Measurements from ENCODE around the gene MYL5.

MYL5 gene, protein sequence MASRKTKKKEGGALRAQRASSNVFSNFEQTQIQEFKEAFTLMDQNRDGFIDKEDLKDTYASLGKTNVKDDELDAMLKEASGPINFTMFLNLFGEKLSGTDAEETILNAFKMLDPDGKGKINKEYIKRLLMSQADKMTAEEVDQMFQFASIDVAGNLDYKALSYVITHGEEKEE

DNA sequence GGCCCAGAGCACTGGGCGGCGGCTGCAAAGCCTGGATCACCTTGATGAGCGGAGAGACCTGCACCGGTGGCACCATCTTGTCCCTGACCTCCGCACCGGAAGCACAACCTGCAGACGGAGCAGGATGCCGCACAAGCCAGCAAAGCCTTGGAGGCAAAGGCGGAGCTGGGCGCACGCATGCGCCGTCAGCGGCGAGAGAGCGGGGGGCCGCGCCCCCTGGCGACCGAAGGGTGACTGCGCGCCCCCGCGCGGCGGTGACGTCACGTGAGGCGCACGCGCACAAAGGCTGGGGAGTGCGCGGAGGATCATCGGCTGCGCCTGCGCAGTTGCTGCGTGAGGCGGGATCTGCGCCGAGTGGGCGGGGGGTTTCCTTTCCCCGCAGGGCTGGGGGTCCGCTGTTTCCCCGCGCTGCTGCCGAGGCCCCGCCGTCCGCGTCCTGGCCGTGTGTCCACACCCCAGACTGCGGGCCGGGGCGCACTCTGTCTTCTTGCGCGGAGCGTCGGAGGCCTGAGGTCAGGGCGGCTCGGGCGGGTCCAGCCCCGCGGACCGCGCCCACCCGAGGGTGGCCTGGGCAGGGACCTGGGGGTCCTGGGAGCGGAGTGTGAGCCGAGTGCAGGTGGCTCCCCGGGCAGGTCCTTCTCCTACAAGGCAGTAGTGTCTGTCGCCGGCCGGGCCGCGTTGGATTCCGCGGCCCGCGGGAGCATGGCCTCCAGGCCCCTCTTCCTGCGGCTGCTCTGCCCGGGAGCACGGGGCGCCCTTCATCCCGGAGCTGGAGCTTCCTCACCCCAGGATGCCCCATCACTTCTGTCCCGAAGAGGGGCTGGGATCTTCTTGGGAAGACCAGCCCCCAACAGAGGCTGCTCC lies at the start of gene MYL5, which contains the start of gene ATP5ME:
TSS of gene MYL5 (plus strand) at position 371 of the 864 bp plus-strand sequence. CDS start 3,485 bp downstream, outside the sequence.
TSS of gene ATP5ME (minus strand) at position 105 of the 864 bp plus-strand sequence. CDS start at position 76, 29 bp downstream.
- peak; percentile 49 for DNase-seq (ENCODE audit: low read depth, low spot score)
- POLR2A ChIA-PET: interaction anchor here (0.6 to 1.0 kb wide), 2 partner anchors 10 to 201 kb away, joined by 3 read pairs; no protein-coding TSS in a partner anchor
- TF ChIP-seq, protein P1, sequence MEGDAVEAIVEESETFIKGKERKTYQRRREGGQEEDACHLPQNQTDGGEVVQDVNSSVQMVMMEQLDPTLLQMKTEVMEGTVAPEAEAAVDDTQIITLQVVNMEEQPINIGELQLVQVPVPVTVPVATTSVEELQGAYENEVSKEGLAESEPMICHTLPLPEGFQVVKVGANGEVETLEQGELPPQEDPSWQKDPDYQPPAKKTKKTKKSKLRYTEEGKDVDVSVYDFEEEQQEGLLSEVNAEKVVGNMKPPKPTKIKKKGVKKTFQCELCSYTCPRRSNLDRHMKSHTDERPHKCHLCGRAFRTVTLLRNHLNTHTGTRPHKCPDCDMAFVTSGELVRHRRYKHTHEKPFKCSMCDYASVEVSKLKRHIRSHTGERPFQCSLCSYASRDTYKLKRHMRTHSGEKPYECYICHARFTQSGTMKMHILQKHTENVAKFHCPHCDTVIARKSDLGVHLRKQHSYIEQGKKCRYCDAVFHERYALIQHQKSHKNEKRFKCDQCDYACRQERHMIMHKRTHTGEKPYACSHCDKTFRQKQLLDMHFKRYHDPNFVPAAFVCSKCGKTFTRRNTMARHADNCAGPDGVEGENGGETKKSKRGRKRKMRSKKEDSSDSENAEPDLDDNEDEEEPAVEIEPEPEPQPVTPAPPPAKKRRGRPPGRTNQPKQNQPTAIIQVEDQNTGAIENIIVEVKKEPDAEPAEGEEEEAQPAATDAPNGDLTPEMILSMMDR (IDR thresholded peaks at IDR 0.05; ENCODE audit: insufficient read depth, low read length, missing control alignments): peak; percentile 93
- peak within 1 kb of the TSS; percentile 82 for H3K4me3 ChIP-seq (ENCODE audit: low read depth, low read length)
- CTCF ChIA-PET: interaction anchor here (0.6 to 3.2 kb wide), 5 partner anchors 10 to 135 kb away, joined by 3 to 25 read pairs (median 6); no protein-coding TSS in a partner anchor

DNA sequence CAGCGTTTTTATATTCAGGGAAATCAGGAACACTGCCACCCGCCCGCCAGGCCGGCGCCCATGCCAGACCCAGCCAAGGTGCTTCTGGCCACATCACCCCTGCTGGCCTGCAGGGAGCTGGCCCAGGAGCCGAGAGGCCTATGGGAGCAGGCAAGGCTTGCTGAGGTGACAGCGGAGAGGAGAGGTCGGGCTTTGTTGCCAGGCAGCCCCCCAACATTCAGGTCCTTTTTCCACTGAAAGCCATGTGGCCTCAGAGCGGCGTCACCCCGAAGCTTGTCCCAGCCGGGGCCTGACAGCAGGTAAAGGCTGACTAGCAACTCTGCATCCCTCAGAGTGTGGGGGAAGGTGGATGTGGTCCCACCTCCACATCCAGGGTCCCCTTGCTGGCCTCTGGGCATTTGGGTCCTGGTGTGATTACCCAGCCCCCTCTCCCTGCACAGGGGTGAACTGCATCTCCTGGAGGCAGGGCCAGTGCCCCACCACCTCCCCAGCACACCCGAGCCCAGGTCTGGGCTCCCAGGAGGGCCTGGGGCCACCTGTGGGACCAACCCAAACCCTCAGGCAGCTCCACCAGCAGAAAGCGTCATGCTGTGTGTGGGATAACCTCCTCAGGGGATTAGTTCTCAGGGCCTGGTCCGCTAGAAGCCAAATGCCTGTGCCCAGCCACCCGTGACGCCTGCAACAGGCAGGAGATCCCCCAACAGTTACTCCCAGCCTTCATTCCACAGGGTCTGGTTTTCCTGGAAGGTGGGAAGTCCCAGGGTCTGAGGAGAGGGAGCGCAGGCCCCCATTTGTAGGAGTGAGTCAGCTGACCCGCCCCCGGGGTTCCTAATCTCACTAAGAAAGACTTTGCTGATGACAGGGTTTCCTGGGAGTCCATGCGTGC lies 49.4 kb upstream of the MYL5 start, which contains the start of gene PDE6B:
TSS of gene PDE6B (plus strand) at position 869 of the 886 bp plus-strand sequence. CDS start 54 bp downstream, outside the sequence.
- TF ChIP-seq, protein P1 (IDR thresholded peaks at IDR 0.05; ENCODE audit: insufficient read depth, low read length, missing control alignments): no peak
- DNase-seq (ENCODE audit: low read depth, low spot score): no peak
- ChIA-PET CTCF (no interaction called here), POLR2A (no interaction called here)
- no peak within 1 kb of the TSS for H3K4me3 ChIP-seq (ENCODE audit: low read depth, low read length)

DNA sequence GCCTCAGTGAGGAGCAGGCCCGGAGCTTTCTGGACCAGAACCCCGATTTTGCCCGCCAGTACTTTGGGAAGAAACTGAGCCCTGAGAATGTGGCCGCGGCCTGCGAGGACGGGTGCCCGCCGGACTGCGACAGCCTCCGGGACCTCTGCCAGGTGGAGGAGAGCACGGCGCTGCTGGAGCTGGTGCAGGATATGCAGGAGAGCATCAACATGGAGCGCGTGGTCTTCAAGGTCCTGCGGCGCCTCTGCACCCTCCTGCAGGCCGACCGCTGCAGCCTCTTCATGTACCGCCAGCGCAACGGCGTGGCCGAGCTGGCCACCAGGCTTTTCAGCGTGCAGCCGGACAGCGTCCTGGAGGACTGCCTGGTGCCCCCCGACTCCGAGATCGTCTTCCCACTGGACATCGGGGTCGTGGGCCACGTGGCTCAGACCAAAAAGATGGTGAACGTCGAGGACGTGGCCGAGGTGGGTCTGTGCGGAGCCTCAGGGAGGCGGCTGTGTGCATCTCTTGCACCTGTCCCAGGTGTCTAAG lies 48.6 kb upstream of the MYL5 start:
- TF ChIP-seq, protein P1 (IDR thresholded peaks at IDR 0.05; ENCODE audit: insufficient read depth, low read length, missing control alignments): no peak
- POLR2A ChIA-PET: no interaction called here
- H3K4me3 ChIP-seq (ENCODE audit: low read depth, low read length): no peak overlapping the region

DNA sequence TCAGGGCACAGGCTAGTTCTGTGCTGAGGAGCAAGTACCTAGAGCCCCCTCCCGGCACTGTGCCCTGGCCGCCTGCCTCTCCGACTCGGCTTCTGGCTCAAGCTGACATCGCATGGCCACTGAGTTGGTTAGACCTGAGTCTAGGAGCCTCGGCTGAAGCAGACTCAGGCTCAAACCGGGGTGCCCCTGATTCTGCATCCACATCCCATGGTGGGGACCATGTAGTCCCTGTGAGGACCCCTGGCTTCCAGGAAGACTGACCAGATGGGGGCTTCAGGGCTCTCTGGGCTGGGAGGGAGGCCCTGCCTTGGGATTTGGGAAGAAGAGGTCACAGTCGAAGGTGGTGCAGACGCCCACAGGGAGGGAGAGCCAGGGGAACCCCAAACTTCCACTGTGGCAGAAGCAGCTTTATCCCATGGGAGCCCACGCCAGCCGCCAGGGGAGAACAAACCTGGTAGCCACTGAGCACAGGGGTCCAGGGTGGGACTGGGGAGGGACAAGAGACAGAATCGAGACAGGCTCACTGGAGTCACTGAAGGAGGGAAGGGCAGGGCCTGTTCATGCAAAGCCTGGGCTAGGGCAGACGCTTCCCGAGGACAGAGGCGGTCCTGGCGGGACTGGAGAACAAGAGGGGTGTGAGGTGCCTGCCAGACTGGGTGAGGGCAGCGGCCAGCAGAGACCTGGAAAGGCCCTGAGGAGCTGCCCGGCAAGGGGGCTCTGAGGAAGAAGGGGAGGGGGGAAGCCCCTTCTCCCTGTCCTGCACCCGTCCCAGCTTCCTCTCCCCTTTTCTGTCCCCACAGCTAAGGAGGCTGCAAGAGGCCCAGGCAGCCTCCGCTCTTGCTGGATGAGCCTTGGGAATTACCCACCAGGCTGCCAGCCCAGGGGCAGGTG lies 47.9 kb upstream of the MYL5 start:
- no peak for DNase-seq (ENCODE audit: low read depth, low spot score)
- no peak overlapping the region for H3K4me3 ChIP-seq (ENCODE audit: low read depth, low read length)
- TF ChIP-seq, protein P1 (IDR thresholded peaks at IDR 0.05; ENCODE audit: insufficient read depth, low read length, missing control alignments): no peak
- CTCF ChIA-PET: no interaction called here
- POLR2A ChIA-PET: no interaction called here

More for the DNA sequence above, 48.6 kb upstream of the MYL5 start:
- CTCF ChIA-PET: no interaction called here
- DNase-seq (ENCODE audit: low read depth, low spot score): no peak

DNA sequence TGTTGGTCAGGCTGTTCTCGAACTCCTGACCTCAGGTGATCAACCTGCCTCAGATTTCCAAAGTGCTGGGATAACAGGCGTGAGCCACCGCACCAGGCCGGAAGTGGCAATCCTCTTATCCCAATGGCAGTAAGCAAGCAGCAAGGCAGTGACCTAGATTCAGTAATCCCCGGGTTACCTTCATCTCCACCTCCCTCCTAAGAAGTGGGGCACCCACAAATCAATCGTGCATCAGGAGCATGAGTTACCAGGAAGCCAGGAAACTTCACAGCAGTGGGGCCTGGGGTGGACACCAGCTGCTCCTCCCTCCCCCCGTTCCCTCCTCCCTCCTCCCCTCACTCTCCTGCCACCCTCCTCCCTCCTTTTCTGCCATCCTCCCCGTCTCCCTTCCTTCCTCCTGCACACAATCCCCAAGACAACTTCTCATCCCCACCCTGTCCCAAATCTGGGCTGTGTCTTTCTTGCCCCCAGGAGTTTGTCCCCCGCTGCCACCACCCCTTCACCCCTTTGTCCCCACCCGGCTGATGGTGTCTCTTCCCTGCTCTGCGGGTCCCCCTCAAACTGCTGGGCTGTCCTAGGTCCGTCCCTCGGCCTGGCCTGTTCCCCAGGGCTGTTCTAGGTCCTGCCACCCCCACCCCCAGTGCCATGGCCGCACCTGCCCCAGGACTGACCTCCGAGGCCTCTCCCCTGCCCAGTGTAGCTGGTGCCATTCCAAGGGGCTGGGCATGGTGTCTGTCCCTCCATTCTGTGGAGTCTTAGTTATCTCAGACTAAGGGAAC lies 46.8 kb upstream of the MYL5 start:
- ChIA-PET POLR2A (no interaction called here), CTCF (no interaction called here)
- TF ChIP-seq, protein P1 (IDR thresholded peaks at IDR 0.05; ENCODE audit: insufficient read depth, low read length, missing control alignments): no peak
- no peak overlapping the region for H3K4me3 ChIP-seq (ENCODE audit: low read depth, low read length)
- DNase-seq (ENCODE audit: low read depth, low spot score): no peak

Data from AG04449 (cell line).